Epithelial cell of esophagus (primary cell): ENCODE data around the gene ZNF335.

ENCODE experiments used
- DNase-seq: peaks from one replicate; pipeline ENCODE4 v3.0.0; 2010; ENCODE audit warnings: low read depth
- H3K4me3 ChIP-seq: 2 replicates; pipeline ENCODE4 v1.5.1; 2011; ENCODE audit warnings: mild to moderate bottlenecking, low read length, control low read depth
- CTCF ChIP-seq: IDR thresholded peaks from 2 replicates; pipeline ENCODE4 v1.5.1; 2011; ENCODE audit warnings: low read depth, mild to moderate bottlenecking, low read length, control low read depth, inconsistent platforms; ENCODE audit not compliant: insufficient read depth; ENCODE audit errors: missing control alignments

The ZNF335 gene

GRCh38 chr20:45918779-45919537 lies 53.0 kb downstream of the ZNF335 start:
- peak; percentile 35 for DNase-seq
- H3K4me3 ChIP-seq = no peak overlapping the region
- no peak for TF ChIP-seq CTCF

GRCh38 chr20:45918182-45918737 lies 53.7 kb downstream of the ZNF335 start:
- DNase-seq = no peak
- H3K4me3 ChIP-seq = no peak overlapping the region
- no peak for TF ChIP-seq CTCF

- no peak for TF ChIP-seq CTCF
- DNase-seq = no peak
- H3K4me3 ChIP-seq = no peak overlapping the region
Measured at GRCh38 chr20:45917790-45918141, 54.2 kb downstream of the ZNF335 start.

- peak; percentile 51 for DNase-seq
- H3K4me3 ChIP-seq = no peak overlapping the region
- no peak for TF ChIP-seq CTCF
Measured at GRCh38 chr20:45913116-45913515, 58.9 kb downstream of the ZNF335 start.

GRCh38 chr20:45912344-45912682 lies 59.7 kb downstream of the ZNF335 start:
- no peak for TF ChIP-seq CTCF
- peak overlapping the region; percentile 71 for H3K4me3 ChIP-seq

DNA sequence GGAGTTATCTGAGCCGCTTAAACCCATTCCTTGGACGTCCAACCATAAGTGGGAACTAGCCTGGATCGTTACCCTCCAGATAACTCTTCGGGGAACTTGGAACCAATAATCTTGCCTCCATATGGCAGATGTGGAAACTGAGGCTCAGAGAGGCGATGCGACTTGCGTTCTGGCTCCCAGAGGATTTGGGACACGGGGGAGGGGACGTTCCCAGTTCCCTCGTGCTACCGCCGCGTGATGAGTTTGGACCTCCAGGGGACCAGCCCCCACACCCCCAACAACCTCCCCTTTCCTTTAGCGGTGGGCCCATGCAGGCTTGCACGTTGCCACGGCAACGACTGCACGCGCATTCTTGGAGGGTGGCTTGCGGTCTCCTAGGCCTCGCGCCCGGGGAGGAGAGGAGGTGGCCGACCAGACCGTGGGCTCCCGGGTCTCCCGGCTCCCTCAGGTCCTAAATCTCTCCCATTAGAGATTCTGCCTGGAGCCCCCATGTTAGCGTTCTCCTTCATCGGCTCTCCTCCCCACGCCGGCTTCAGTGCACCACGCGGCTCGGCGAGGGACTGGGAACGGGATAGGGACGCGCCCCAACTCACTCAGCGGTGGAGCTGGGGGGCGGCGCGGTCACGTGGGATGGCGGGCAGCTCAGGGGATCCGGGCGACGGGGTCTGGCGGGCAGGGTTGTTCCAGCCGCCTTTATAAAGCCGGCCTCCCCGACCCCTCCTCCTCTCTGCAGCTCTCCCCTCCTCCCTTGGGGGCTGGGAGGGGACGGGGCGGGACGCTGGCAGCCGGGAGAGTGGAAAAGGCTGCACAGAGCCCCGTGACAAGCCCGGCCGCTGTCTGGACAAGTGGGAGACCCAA lies 60.3 kb downstream of the ZNF335 start, which contains the start of gene PLTP:
TSS of gene PLTP (minus strand) at position 670 of the 858 bp plus-strand sequence. CDS start 703 bp downstream, outside the sequence.
- peak; percentile 72 for DNase-seq
- H3K4me3 ChIP-seq = peak within 1 kb of the TSS; percentile 71
- no peak for TF ChIP-seq CTCF

More at GRCh38 chr20:45912344-45912682, 59.7 kb downstream of the ZNF335 start:
- no peak for DNase-seq
